ENCODE measurements around the gene MAPK7.
"Not testable (repeated sequence)": the region's sequence is repeated elsewhere in the genome, so short reads cannot be mapped to it uniquely, and the experiment has no call there.

The MAPK7 gene

DNA sequence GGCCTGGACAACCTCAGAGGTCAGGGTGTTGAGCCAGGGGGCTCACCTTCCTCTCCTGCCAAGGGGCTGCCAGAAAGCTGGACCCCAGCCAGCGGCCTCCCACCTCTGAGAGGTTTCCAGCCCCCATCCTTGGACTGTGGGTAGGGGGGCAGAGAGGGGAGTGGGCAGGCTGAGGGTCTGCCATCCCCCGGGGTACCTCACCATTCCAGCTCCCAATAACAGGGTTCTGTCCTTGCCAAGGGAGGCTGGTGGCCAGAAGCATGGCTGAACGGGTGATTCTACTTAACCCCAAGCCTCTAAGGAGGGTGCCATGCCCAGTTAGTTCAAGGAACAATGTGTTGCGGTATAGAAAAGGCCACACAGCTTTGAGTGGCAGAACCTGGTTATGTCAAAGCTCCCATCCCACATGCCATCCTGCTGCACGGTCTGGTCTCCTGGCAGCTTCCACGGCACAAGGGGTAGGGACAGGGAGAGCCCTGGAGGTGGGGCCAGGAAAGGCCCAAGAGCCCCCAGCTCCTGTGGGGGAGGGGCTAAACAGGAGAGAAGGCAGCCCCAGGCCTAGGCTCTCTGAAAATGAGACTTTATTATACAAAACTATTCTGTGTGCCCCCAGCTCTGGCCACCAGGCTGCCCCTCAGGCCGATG lies 35.6 kb upstream of the MAPK7 start:
- DNase-seq (ENCODE audit: insufficient read length, low spot score) (no peak), FAIRE-seq (no peak)

DNA sequence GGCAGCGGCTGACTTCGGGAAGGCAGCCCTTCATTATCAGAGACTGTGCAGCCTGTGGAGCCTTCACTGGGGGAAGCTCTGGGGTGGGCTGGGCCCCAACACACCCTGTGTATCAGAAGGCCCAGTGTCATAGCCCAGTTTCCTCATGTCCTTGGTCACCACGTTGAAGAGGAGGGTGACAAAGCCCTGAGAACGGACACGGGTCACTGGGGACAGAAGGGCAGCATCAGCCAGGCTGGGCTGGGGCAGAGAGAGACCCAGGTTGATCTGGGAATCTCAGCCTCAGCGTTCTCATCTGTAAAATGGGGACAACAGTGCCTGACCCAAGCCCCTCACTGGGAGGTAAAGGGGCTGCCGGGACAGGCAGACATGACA lies 35.1 kb upstream of the MAPK7 start:
- FAIRE-seq = no peak

DNA sequence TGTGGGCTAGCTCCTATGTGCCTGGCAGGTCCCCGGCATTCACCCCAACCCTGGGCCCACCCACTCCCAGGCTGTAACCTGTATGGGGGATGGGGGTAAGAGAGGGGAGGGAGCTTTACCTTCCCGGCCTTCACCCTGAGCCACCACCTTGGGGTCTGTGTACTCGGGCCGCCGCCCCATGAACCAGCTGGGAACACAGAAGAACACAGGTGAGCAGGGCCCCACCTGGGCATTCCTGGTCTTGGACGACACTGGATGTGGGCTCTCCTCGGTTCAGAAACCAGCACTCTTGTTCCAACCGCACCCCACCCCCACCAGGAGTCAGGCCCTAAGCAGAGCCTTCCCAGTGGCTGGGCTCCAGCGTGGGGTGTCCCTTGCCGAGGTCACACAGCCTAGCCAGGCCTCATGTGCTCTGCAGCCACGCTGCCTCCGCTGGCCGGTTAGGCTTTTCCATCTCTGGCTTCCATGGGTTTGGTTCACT lies 34.6 kb upstream of the MAPK7 start:
- DNase-seq (ENCODE audit: insufficient read length, low spot score) (no peak), FAIRE-seq (no peak)

More for the DNA sequence above, 35.1 kb upstream of the MAPK7 start:
- DNase-seq (ENCODE audit: insufficient read length, low spot score) = no peak

DNA sequence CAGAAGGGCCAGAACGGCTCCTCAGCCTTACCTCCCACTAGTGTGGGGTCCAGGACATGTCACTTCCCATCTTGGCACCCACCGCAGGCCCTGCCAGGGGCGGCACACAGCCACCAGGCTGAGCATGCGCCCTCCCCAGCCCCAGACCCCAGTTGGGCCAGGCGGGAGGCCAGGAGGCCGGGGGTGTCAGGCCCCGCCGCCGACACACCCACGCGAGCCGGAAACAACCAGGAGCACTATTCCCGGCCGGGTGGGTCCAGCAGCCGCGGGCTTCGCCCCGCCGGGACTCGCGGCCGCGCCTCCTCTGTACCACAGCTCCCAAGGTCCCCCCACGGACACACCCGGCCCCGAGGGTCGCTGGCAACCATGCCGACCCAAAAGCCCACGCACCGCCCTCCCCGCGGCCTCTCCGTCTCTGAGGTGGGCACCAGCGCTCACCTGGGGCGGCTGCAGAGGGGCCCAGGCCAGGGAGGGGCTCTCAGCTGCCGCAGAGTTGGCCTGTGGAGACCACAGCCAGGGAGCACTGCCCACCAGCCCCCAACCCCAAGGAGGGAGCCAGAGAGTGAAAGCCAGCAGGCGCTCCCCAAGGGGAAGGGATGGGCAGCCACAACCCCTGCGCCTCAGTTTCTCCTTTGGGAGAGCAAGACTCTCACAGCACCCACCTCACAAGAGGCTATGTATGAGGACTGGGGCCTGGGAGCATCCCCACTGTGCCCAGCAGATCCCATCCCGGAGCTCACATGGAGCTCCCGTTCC lies 33.8 kb upstream of the MAPK7 start:
- DNase-seq (ENCODE audit: insufficient read length, low spot score) (no peak), FAIRE-seq (no peak)

DNA sequence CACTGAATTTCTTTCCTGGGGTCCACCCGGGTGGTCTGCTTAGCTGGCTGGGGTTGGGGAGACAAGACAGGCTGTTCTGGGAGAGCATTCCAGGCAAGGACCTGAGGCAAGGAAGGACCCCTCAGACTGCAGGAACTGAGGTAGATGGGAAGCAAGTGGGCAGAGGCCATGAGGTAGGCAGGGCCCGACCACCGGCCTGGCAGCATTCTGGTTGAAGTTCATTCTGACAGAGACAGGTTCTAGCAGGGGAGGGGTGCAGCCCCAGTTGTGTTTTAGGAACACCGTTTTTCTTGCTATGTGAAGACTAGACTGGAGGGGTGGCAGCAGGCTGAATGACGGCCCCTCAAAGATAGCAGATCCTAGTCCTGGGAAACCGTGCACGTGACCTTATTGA lies 33.2 kb upstream of the MAPK7 start:
- FAIRE-seq (no peak), DNase-seq (ENCODE audit: insufficient read length, low spot score) (no peak)

DNA sequence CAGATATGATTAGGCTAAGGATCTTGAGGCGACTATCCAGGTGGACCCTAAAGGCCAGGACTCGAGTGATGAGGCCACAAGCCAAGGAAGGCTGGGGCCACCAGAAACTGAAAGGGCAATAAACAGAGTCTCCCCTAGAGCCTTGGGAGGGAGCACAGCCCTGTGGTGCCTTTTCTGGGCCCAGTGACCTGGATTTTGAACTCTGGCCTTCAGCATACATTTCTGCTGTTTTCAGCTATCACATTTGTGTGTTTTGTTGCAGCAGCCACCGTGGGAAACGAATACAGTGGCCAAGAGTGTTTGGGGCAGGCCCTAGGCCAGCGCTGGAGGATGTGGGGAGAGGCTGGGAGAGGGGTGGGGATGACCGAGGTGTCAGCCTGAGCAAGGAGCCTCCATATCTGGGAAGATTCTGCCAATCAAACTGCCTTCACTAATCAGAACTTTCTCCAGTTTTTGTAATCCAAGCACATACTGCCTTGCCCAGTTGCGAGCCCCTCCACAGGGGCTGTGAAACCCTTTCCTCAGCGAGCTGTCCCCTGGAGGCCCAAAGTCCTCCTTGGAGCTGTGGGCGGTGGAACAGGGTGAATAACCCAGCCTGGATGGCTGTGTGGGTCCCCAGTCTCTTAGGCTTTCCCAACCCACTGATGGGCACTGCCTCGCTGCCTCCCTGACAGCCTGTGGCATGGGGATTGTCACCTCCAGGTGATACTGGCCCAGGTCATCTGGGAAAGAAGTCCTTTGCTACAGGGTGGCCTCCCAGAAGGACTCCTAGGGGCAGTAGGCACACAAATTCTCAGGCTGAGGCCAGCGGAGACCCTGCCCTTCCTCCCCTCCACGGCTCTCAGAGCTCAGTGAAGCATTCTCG lies 32.6 kb upstream of the MAPK7 start:
- FAIRE-seq = no peak
- DNase-seq (ENCODE audit: insufficient read length, low spot score) = no peak

GRCh38 chr17:19346351-19347255 lies 31.7 kb upstream of the MAPK7 start:
- FAIRE-seq (no peak), DNase-seq (ENCODE audit: insufficient read length, low spot score) (no peak)

DNA sequence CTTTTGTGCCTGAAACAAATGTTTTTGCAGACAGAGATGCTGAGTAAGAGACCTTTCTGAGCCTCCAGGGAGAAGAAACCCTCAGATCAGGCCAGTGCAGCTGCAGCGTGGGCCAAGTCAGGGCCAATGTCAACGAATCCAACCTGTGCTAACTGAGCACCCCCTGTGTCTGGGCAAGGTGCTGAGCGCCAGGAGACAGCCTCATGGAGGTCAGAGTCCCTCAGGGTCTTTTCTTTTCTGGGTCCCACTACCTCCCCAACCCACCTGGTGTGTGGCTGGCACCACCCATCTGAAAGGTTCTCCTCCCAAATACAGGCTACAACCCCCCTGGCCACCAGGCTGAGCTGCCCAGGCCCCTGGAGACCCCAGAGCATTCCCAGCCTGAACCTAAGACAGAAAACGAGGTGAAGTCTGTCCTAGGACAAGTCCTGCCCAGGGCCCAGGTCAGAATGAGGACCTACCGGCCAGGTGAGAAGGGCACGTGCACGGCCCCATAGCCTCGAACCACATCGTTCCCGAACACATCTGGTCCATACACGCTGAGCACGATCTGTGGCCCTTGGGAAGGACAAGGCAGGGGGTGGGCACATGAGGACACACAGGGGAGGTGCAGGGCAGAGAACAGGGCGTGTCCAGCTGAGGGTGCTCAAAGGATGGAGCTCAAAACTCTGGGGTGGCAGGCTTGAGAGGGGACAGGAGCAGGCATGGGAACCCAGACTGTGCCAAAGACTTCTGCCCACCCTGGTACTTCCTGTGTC lies 30.8 kb upstream of the MAPK7 start:
- DNase-seq (ENCODE audit: insufficient read length, low spot score) = no peak

GRCh38 chr17:19348081-19348650 lies 30.1 kb upstream of the MAPK7 start:
- no peak for FAIRE-seq

More for the DNA sequence above, 30.8 kb upstream of the MAPK7 start:
- FAIRE-seq = no peak

DNA sequence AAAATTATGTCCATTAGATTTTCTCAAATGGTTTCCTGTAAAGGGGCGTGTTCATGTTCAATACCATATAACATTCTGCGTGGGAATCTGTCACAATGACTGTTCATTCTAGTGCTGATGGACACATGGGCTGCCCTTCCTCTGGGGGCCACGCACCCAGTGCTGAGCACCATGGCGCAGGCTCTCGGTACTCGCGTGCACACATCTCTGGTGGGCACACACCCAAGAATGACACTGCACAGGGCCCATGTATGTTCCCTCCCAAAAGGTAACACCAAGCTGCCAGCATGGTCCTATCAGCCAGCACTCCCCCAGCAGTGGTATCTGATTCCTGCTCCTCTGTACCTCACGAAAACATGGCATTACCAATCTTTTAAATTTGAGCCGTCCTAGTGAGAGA lies 29.5 kb upstream of the MAPK7 start:
- DNase-seq (ENCODE audit: insufficient read length, low spot score) = no peak
- FAIRE-seq = no peak

More at GRCh38 chr17:19348081-19348650, 30.1 kb upstream of the MAPK7 start:
- DNase-seq (ENCODE audit: insufficient read length, low spot score) = no peak

GRCh38 chr17:19353401-19353800 lies 24.9 kb upstream of the MAPK7 start:
- FAIRE-seq; DNase-seq (ENCODE audit: insufficient read length, low spot score): not testable (repeated sequence)

DNA sequence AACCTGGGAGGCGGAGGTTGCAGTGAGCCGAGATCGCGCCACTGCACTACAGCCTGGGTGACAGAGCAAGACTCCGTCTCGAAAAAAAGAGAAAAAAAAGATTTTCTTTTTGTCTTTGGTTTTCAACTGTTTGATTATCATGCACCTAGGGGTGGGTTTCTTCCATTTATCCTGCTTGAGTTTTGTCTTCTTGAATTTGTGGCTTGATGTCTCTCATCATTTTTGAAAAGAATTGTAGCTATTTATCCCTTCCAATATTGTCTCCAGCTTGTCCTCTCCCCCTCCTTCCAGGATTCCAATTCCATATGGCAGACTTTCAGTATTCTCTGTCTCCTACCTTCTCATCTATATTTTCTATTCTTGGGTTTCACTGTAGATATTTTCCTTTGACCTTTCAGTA lies 23.6 kb upstream of the MAPK7 start:
- FAIRE-seq (no peak), DNase-seq (ENCODE audit: insufficient read length, low spot score) (no peak)

DNA sequence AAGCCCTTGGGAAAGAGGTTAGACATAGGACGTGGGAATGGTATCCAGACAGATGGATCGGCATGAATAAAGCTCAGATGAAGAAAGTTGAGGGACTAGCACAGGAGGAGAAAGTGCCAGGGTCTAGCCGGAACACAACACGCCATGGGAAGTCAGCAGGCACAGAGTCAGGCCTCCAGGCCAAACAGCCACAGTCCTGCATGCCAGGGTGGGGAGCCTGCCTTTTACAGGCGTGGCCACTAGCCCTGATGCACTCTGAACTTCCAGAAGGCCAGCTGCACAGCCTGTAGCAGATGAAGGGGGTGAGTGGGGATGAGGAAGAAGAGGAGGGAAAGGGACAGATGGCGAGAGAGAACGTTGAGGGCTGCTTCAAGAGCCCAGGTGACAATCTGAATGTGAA lies 20.9 kb upstream of the MAPK7 start:
- no peak for FAIRE-seq

GRCh38 chr17:19357761-19358160 lies 20.5 kb upstream of the MAPK7 start:
- DNase-seq (ENCODE audit: insufficient read length, low spot score) = no peak
- no peak for FAIRE-seq

More for the DNA sequence above, 20.9 kb upstream of the MAPK7 start:
- no peak for DNase-seq (ENCODE audit: insufficient read length, low spot score)

DNA sequence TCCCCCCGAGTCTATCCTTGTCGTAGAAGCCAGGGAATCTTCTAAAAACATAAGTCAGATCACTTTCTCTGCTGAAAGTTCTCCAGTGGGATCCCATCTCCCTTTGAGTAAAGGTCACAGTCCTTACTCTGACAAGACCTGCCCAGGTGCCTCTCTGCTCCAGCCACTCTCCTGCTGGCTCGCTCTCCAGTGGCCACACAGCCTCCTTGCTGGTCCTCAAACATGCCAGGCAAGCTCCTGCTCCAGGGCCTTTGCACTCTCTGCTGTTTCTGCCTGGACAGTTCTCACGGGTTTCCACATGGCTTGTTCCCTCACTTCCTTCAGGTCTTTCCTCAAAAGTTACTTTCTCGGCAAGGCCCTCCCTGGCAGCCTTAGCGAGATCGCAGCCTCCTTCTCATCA lies 19.1 kb upstream of the MAPK7 start:
- DNase-seq (ENCODE audit: insufficient read length, low spot score) (no peak), FAIRE-seq (no peak)

DNA sequence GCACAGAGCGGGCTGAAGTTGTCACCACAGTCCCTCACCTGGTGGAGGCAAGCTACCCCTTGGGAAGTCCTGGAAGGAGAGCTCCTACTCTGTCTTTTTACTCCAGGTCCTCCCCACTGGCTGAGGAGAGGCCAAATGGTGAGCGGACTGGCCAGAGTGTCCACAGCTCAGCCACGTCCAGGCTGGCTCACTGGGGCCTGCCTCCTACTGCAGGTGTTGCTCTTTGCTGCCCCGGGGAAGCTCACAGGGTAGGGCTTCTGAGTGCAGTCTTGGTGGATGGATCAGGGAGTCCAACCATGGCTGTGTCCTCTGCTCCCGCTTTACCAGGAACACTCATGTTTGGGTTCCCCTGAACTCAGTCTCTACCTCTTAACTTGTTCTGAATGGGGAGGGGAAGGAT lies 18.4 kb upstream of the MAPK7 start:
- DNase-seq (ENCODE audit: insufficient read length, low spot score) (no peak), FAIRE-seq (no peak)

DNA sequence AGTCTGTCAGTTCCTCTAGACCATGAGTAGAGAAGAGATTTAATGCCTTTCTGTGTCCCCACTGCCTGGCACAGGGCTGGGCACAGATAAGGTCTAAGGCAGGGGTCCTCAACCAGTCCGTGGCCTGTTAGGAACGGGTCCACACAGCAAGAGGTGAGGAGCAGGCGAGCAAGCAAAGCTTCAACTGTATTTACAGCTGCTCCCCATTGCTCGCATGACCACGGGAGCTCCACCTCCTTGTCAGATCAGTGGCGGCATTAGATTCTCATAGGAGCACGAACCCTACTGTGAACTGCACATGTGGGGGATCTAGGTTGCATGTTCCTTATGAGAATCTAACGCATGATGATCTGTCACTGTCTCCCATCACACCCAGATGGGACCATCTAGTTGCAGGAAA lies 17.5 kb upstream of the MAPK7 start:
- DNase-seq (ENCODE audit: insufficient read length, low spot score) (no peak), FAIRE-seq (no peak)

- DNase-seq (ENCODE audit: insufficient read length, low spot score) (no peak), FAIRE-seq (no peak)
Measured at GRCh38 chr17:19361326-19361725, 17.0 kb upstream of the MAPK7 start.

GRCh38 chr17:19361944-19362276 lies 16.4 kb upstream of the MAPK7 start:
- DNase-seq (ENCODE audit: insufficient read length, low spot score) (no peak), FAIRE-seq (no peak)
